MCF 10A (cell line): Measurements from ENCODE around the gene VAV2. TPM values are rescaled to one million over a fixed set of nuclear protein-coding genes. Genes with fewer than 3 reads are reported as not detected.

Experiments
- BruUV-seq: library from RNA; stranded (reverse); fragments of 400-500 nt; replicated peaks from 2 replicates; lab custom pipeline; 2021; lab: Mats Ljungman, UMichigan
- CTCF ChIA-PET: fragments of 300-600 bp; sonication (Branson Sonifier 250); formaldehyde crosslinking; extraction: SDS; loops from one replicate; lab custom pipeline; 2021; ENCODE audit warnings: antibody characterized with exemption, inconsistent platforms; lab: Yijun Ruan, JAX
- POLR2A ChIA-PET: fragments of 300-600, 350-650 bp; sonication (Branson Sonifier 250); formaldehyde crosslinking; extraction: SDS; loops from one replicate; lab custom pipeline; 2020; ENCODE audit warnings: antibody characterized with exemption, inconsistent platforms; lab: Yijun Ruan, JAX
- DNase-seq: peaks from one replicate; pipeline ENCODE4 v3.0.0-alpha.2; 2018; ENCODE audit not compliant: unreplicated experiment
- H3K27ac Mint-ChIP-seq: one replicate; pipeline ENCODE4 v1.8.0; 2022; ENCODE audit warnings: mild to moderate bottlenecking, low read depth, mixed read lengths; ENCODE audit not compliant: unreplicated experiment
- H3K27me3 Mint-ChIP-seq: one replicate; pipeline ENCODE4 v1.8.0; 2022; ENCODE audit warnings: mixed read lengths; ENCODE audit not compliant: insufficient read depth, unreplicated experiment
- H3K36me3 Mint-ChIP-seq: one replicate; pipeline ENCODE4 v1.8.0; 2022; ENCODE audit warnings: mild to moderate bottlenecking, moderate library complexity, mixed read lengths; ENCODE audit not compliant: insufficient read depth, unreplicated experiment
- H3K4me1 Mint-ChIP-seq: one replicate; pipeline ENCODE4 v1.8.0; 2022; ENCODE audit warnings: mixed read lengths; ENCODE audit not compliant: insufficient read depth, unreplicated experiment
- H3K4me3 Mint-ChIP-seq: one replicate; pipeline ENCODE4 v1.8.0; 2022; ENCODE audit warnings: mild to moderate bottlenecking, moderate library complexity, mixed read lengths; ENCODE audit not compliant: unreplicated experiment
- H3K9me3 Mint-ChIP-seq: one replicate; pipeline ENCODE4 v1.8.0; 2022; ENCODE audit warnings: mixed read lengths; ENCODE audit not compliant: unreplicated experiment
- intact Hi-C: fragments of 100-400 bp; cut with micrococcal nuclease; formaldehyde crosslinking; loops from 2 replicates; pipeline ENCODE4 v1.14.1; 2022
- total RNA-seq: library from RNA; stranded (reverse); gene quantifications from 2 replicates; pipeline ENCODE4 v1.2.3, GENCODE V29; 2022
- TF ChIP-seq, protein P1 (sequence below): fragments of 200-600 bp; IDR thresholded peaks from one replicate; pipeline ENCODE4 v1.8.0; 2022; ENCODE audit warnings: antibody characterized with exemption, mild to moderate bottlenecking; ENCODE audit not compliant: unreplicated experiment

Gene VAV2
- total RNA-seq, 1 experiment from 2014 or later, result 31.0 TPM

DNA sequence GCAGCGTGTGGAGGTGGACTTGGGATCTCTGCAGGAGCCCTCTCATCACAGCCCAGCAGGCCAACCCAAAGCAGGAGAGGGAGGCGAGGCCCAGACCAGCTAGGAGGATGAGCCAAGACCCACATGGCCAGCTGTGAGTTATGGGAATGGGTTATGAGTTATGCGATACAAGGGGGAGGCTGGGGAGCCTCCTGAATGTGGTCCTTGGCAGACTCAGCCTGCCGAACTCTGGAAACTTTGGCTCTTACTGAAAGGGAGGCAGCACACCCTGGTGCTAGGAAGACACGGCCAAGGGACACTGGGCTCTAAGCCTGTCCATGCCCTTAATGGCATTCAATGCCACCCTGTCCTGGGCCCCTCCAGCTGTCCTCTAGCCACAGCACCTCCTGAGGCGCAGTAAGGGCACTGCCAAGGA is 7.7 kb upstream of the VAV2 start:
- ChIA-PET CTCF (no interaction called here), POLR2A (no interaction called here)
- no peak for DNase-seq
- BruUV-seq, result no TSS peak
- Mint-ChIP-seq H3K4me1 (no peaks in the 10 kb centered on the region), H3K27ac (no peak overlapping the region), H3K36me3 (no peaks in the 10 kb centered on the region), H3K9me3 (no peaks in the 10 kb centered on the region), H3K4me3 (no peak overlapping the region), H3K27me3 (no peaks in the 10 kb centered on the region)
- intact Hi-C loops, result no loop called here
- TF ChIP-seq, protein P1, sequence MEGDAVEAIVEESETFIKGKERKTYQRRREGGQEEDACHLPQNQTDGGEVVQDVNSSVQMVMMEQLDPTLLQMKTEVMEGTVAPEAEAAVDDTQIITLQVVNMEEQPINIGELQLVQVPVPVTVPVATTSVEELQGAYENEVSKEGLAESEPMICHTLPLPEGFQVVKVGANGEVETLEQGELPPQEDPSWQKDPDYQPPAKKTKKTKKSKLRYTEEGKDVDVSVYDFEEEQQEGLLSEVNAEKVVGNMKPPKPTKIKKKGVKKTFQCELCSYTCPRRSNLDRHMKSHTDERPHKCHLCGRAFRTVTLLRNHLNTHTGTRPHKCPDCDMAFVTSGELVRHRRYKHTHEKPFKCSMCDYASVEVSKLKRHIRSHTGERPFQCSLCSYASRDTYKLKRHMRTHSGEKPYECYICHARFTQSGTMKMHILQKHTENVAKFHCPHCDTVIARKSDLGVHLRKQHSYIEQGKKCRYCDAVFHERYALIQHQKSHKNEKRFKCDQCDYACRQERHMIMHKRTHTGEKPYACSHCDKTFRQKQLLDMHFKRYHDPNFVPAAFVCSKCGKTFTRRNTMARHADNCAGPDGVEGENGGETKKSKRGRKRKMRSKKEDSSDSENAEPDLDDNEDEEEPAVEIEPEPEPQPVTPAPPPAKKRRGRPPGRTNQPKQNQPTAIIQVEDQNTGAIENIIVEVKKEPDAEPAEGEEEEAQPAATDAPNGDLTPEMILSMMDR, result no peak

DNA sequence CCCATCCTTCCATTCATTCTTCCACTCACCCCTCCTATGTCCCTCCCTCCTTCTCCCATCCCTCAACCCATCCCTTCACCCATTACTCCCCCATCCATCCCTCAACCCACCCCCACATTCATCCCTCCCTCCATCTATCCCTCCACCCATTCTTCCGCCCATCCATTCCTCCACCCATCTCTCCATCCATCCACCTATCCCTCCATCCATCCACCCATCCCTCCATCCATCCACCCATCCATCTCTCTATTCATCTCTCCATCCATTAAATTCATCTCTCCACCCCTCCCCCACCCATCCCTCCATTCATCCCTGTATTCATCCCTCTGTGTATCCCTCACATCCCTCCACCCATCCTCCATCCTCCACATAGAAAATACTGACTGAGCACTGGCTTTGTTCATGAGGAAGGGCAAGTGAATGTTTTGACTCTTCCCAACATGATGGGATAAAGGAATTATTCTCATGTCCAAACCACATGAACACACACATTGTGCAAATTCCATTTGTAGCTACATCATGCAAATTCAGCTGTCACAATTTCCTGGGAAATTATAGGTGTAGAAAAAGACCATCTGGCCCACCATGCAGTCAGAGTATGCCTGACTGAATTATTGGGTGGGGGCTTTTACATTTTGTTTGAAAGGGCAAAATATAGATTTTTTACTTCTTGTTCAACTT is 6.9 kb upstream of the VAV2 start:
- ChIA-PET POLR2A (no interaction called here), CTCF (no interaction called here)
- TF ChIP-seq, protein P1, result no peak
- DNase-seq, result no peak
- no peak overlapping the region for H3K27ac Mint-ChIP-seq
- intact Hi-C loops, result no loop called here
- H3K9me3 Mint-ChIP-seq, result no peaks in the 10 kb centered on the region
- no peaks in the 10 kb centered on the region for H3K4me1 Mint-ChIP-seq
- H3K27me3 Mint-ChIP-seq, result no peaks in the 10 kb centered on the region
- H3K4me3 Mint-ChIP-seq, result no peak overlapping the region
- no peaks in the 10 kb centered on the region for H3K36me3 Mint-ChIP-seq
- no TSS peak for BruUV-seq

DNA sequence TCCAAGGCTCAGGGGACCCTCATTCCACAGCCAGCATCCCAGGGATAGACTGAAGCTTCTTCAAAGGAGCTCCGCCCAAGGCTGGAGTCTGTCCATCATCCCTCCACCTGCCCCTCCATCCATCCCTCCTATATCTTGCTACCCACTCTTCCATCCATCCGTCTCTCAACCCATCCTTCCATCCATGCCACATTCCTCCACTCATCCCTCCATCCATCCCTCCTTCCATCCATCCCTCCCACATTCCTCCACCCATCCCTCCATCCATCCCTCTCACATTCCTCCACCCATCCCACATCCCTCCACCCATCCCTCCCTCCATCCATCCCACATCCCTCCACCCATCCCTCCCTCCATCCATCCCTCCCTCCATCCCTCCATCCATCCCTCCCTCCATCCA is 5.5 kb upstream of the VAV2 start:
- H3K4me1 Mint-ChIP-seq, result no peaks in the 10 kb centered on the region
- no peak for DNase-seq
- no peaks in the 10 kb centered on the region for H3K36me3 Mint-ChIP-seq
- no TSS peak for BruUV-seq
- H3K27ac Mint-ChIP-seq, result no peak overlapping the region
- no peak overlapping the region for H3K4me3 Mint-ChIP-seq
- ChIA-PET POLR2A (no interaction called here), CTCF (interaction anchor here (0.6 to 1.8 kb wide), 2 partner anchors 119 to 215 kb away, joined by 3 to 11 read pairs; no protein-coding TSS in a partner anchor)
- no peaks in the 10 kb centered on the region for H3K9me3 Mint-ChIP-seq
- intact Hi-C loops, result no loop called here
- TF ChIP-seq, protein P1, result no peak
- H3K27me3 Mint-ChIP-seq, result no peaks in the 10 kb centered on the region

DNA sequence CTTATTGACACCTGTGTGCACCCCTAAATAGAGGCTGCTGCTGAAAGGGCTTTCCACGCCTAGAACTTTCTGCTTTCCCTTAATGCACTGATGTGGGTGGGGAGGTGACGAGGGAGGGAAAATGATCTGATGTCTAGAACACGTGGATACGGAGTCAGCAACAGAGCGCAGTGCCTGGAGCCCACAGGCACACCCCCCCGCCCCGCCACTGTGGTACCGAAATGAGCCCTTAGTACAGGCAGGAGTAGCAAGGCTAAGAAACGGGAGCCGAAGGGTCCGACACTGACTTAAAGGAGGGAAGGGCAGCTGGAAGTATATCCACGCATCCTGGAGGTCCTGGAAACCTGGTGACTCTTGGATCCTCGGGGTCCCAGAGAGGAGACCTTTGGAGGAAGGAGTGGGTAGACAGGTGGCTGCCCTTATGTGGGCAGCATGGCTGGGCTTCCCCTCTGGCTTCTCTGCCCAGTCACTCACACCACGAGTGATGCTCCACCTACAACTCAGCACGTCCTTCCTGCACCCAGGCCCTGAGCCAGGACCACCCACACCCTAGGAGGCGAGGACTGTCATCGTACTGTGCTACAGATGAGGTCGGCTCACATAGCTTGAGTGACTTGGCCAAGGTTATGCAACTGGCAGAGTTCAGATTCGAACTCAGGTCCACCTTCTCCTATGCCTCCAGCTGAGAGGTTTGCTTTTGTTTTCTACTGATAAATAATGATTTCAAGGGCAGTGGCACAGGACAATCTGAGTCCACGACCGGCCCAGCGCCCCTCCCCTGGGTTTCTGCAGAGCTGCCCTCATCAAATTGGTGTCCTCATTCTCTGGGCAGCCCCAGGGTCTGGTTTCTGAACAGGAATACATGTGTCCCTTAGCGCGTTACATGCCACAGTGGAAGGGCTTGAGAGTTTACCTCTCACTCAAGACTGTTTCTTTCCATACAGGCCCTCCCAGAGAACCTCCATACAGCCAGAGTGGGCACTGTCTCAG is 4.7 kb upstream of the VAV2 start:
- TF ChIP-seq, protein P1, result no peak
- H3K27ac Mint-ChIP-seq, result no peak overlapping the region
- no peak overlapping the region for H3K4me3 Mint-ChIP-seq
- CTCF ChIA-PET, result interaction anchor here (0.6 to 3.9 kb wide), 6 partner anchors 15 to 254 kb away, joined by 3 to 90 read pairs (median 4); no protein-coding TSS in a partner anchor
- no peaks in the 10 kb centered on the region for H3K27me3 Mint-ChIP-seq
- no peaks in the 10 kb centered on the region for H3K36me3 Mint-ChIP-seq
- H3K9me3 Mint-ChIP-seq, result no peaks in the 10 kb centered on the region
- no peaks in the 10 kb centered on the region for H3K4me1 Mint-ChIP-seq
- no peak for DNase-seq
- intact Hi-C loops, result no loop called here
- BruUV-seq, result no TSS peak
- POLR2A ChIA-PET, result no interaction called here
